SIG-M5 treated with dmso at 0.1 percent for 504 hours (cell line): ENCODE results near the gene OPN3.

ENCODE experiments used
- DNase-seq: peaks from one replicate; lab custom pipeline; 2025; ENCODE audit not compliant: unreplicated experiment; lab: John Stamatoyannopoulos, UW

The OPN3 gene

GRCh38 chr1:241646201-241646600 lies 6.0 kb upstream of the OPN3 start:
- DNase-seq: no peak

- DNase-seq: no peak
Measured at GRCh38 chr1:241645199-241645598, 5.0 kb upstream of the OPN3 start.

GRCh38 chr1:241644259-241644658 lies 4.1 kb upstream of the OPN3 start:
- DNase-seq: no peak

GRCh38 chr1:241642593-241642944 lies 2.4 kb upstream of the OPN3 start:
- DNase-seq: no peak

GRCh38 chr1:241641773-241642592 lies 1.8 kb upstream of the OPN3 start:
- no peak for DNase-seq

- peak; percentile 93 for DNase-seq
Measured at GRCh38 chr1:241640867-241641622, 876 bp upstream of the OPN3 start.

- peak; percentile 72 for DNase-seq
Measured at GRCh38 chr1:241639623-241640148, 483 bp downstream of the OPN3 start.

GRCh38 chr1:241638909-241639622 lies 1.1 kb downstream of the OPN3 start:
- peak; percentile 31 for DNase-seq

GRCh38 chr1:241638099-241638682 lies 2.0 kb downstream of the OPN3 start:
- peak; percentile 58 for DNase-seq

GRCh38 chr1:241637604-241638003 lies 2.6 kb downstream of the OPN3 start:
- peak; percentile 75 for DNase-seq

- DNase-seq: no peak
Measured at GRCh38 chr1:241637046-241637590, 3.1 kb downstream of the OPN3 start.

GRCh38 chr1:241636291-241636690 lies 3.9 kb downstream of the OPN3 start:
- no peak for DNase-seq

- DNase-seq: no peak
Measured at GRCh38 chr1:241635556-241636152, 4.5 kb downstream of the OPN3 start.

GRCh38 chr1:241632987-241633386 lies 7.2 kb downstream of the OPN3 start:
- DNase-seq: no peak

GRCh38 chr1:241631674-241632073 lies 8.5 kb downstream of the OPN3 start:
- no peak for DNase-seq

GRCh38 chr1:241630899-241631298 lies 9.3 kb downstream of the OPN3 start:
- DNase-seq: no peak

- DNase-seq: no peak
Measured at GRCh38 chr1:241630476-241630875, 9.7 kb downstream of the OPN3 start.

- DNase-seq: no peak
Measured at GRCh38 chr1:241630005-241630404, 10.2 kb downstream of the OPN3 start.

GRCh38 chr1:241627453-241628259 lies 12.5 kb downstream of the OPN3 start:
- peak; percentile 46 for DNase-seq

GRCh38 chr1:241624935-241625334 lies 15.2 kb downstream of the OPN3 start:
- DNase-seq: no peak
